HEK293 (cell line): ENCODE results near the gene CBY2.

Experiments
- CTCF ChIA-PET: fragments of 350-600 bp; formaldehyde crosslinking; extraction: SDS; loops from one replicate; lab custom pipeline; 2021; ENCODE audit warnings: antibody characterized with exemption; lab: Yijun Ruan, JAX
- POLR2A ChIA-PET: fragments of 300-600 bp; formaldehyde crosslinking; extraction: SDS; loops from one replicate; lab custom pipeline; 2020; ENCODE audit warnings: antibody characterized with exemption, inconsistent platforms; lab: Yijun Ruan, JAX
- H3K27ac ChIP-seq: fragments of 200-500 bp; sonication (Bioruptor generic); 2 replicates; pipeline ENCODE4 v1.5.1; 2014; ENCODE audit warnings: low read depth, low read length, control low read depth, inconsistent platforms; ENCODE audit errors: extremely low read depth
- H3K36me3 ChIP-seq, 2 experiments: fragments of 200-500 bp in 1 of 2; sonication (Bioruptor generic) in 1 of 2; 1 replicate in 1 of 2; 2 replicates in 1 of 2; pipeline ENCODE4 v1.5.1; 2014 to 2017; ENCODE audit warnings: inconsistent platforms in 2 of 2, low read length in 2 of 2; ENCODE audit not compliant: control insufficient read depth in 2 of 2, insufficient read depth in 1 of 2
- H3K4me1 ChIP-seq: fragments of 200-500 bp; sonication (Bioruptor generic); 2 replicates; pipeline ENCODE4 v1.5.1; 2014; ENCODE audit warnings: mild to moderate bottlenecking, low read length, inconsistent platforms; ENCODE audit not compliant: control insufficient read depth, insufficient read depth
- H3K4me3 ChIP-seq: 2 replicates; pipeline ENCODE4 v1.5.1; 2011; ENCODE audit warnings: low read depth, mild to moderate bottlenecking, control low read depth, low read length, moderate library complexity
- H3K9me3 ChIP-seq: fragments of 200-500 bp; sonication (Bioruptor generic); 2 replicates; pipeline ENCODE4 v1.5.1; 2014; ENCODE audit warnings: low read depth, low read length, inconsistent platforms; ENCODE audit not compliant: control insufficient read depth, insufficient read depth
- GLI2 ChIP-seq: fragments of 450-650 bp; formaldehyde crosslinking; IDR thresholded peaks from 2 replicates; pipeline ENCODE4; 2017; ENCODE audit warnings: missing biosample characterization, missing genetic modification characterization, low read depth, borderline replicate concordance
- HIC1 ChIP-seq: fragments of 450-650 bp; formaldehyde crosslinking; IDR thresholded peaks from 2 replicates; pipeline ENCODE4 v1.5.1; 2016; ENCODE audit warnings: missing biosample characterization, missing genetic modification characterization
- IKZF3 ChIP-seq: fragments of 450-650 bp; IDR thresholded peaks from 2 replicates; pipeline ENCODE4 v1.5.0; 2018; ENCODE audit warnings: missing biosample characterization, mild to moderate bottlenecking, missing genetic modification characterization, moderate library complexity
- KLF8 ChIP-seq: fragments of 450-650 bp; formaldehyde crosslinking; IDR thresholded peaks from 2 replicates; pipeline ENCODE4 v1.5.1; 2016; ENCODE audit warnings: missing biosample characterization, missing genetic modification characterization
- PRDM1 ChIP-seq: fragments of 450-650 bp; formaldehyde crosslinking; IDR thresholded peaks from 2 replicates; pipeline ENCODE4; 2016; ENCODE audit warnings: missing biosample characterization, missing genetic modification characterization
- SCRT2 ChIP-seq: fragments of 450-650 bp; formaldehyde crosslinking; IDR thresholded peaks from 2 replicates; pipeline ENCODE4 v1.5.1; 2016; ENCODE audit warnings: missing biosample characterization, missing genetic modification characterization
- ZBTB26 ChIP-seq: fragments of 450-650 bp; formaldehyde crosslinking; optimal IDR thresholded peaks from 2 replicates; pipeline ENCODE3; 2016; ENCODE audit warnings: missing biosample characterization, mild to moderate bottlenecking, missing genetic modification characterization
- ZNF121 ChIP-seq: fragments of 450-650 bp; formaldehyde crosslinking; IDR thresholded peaks from 2 replicates; pipeline ENCODE4 v1.5.1; 2016; ENCODE audit warnings: missing biosample characterization, missing genetic modification characterization
- ZNF132 ChIP-seq: fragments of 450-650 bp; formaldehyde crosslinking; IDR thresholded peaks from 2 replicates; pipeline ENCODE4 v1.5.1; 2017; ENCODE audit warnings: missing biosample characterization, missing genetic modification characterization, borderline replicate concordance
- ZNF16 ChIP-seq: fragments of 450-650 bp; formaldehyde crosslinking; IDR thresholded peaks from 2 replicates; pipeline ENCODE4 v1.5.1; 2016; ENCODE audit warnings: low read depth, missing biosample characterization, missing genetic modification characterization
- ZNF23 ChIP-seq: fragments of 450-650 bp; formaldehyde crosslinking; IDR thresholded peaks from 2 replicates; pipeline ENCODE4 v1.5.1; 2016; ENCODE audit warnings: missing biosample characterization, missing genetic modification characterization, borderline replicate concordance
- ZNF362 ChIP-seq: fragments of 450-650 bp; formaldehyde crosslinking; IDR thresholded peaks from 2 replicates; pipeline ENCODE4 v1.5.1; 2016; ENCODE audit warnings: missing biosample characterization, missing genetic modification characterization
- ZNF366 ChIP-seq: fragments of 450-650 bp; formaldehyde crosslinking; conservative IDR thresholded peaks from 2 replicates; pipeline ENCODE4 v1.5.1; 2016; ENCODE audit warnings: missing biosample characterization, missing genetic modification characterization
- ZNF394 ChIP-seq: fragments of 450-650 bp; formaldehyde crosslinking; IDR thresholded peaks from 2 replicates; pipeline ENCODE4 v1.5.1; 2016; ENCODE audit warnings: missing biosample characterization, missing genetic modification characterization, mild to moderate bottlenecking, moderate library complexity, borderline replicate concordance
- ZNF433 ChIP-seq: fragments of 450-650 bp; formaldehyde crosslinking; IDR thresholded peaks from 2 replicates; pipeline ENCODE4 v1.5.1; 2016; ENCODE audit warnings: missing biosample characterization, missing genetic modification characterization, low read depth
- ZNF514 ChIP-seq: fragments of 450-650 bp; formaldehyde crosslinking; IDR thresholded peaks from 2 replicates; pipeline ENCODE4 v1.5.1; 2016; ENCODE audit warnings: missing biosample characterization, missing genetic modification characterization
- ZNF549 ChIP-seq: fragments of 450-650 bp; IDR thresholded peaks from 2 replicates; pipeline ENCODE4 v1.5.1; 2018; ENCODE audit warnings: missing biosample characterization, missing genetic modification characterization, mild to moderate bottlenecking, inconsistent platforms, moderate library complexity
- ZNF585B ChIP-seq: fragments of 450-650 bp; formaldehyde crosslinking; IDR thresholded peaks from 2 replicates; pipeline ENCODE4 v1.5.1; 2016; ENCODE audit warnings: missing biosample characterization, missing genetic modification characterization
- ZNF629 ChIP-seq: fragments of 450-650 bp; formaldehyde crosslinking; IDR thresholded peaks from 2 replicates; pipeline ENCODE4 v1.5.1; 2017; ENCODE audit warnings: missing biosample characterization, missing genetic modification characterization
- ZNF785 ChIP-seq: fragments of 450-650 bp; formaldehyde crosslinking; IDR thresholded peaks from 2 replicates; pipeline ENCODE4 v1.5.1; 2016; ENCODE audit warnings: missing biosample characterization, missing genetic modification characterization
- ZNF837 ChIP-seq: fragments of 450-650 bp; formaldehyde crosslinking; IDR thresholded peaks from 2 replicates; pipeline ENCODE4 v1.5.1; 2016; ENCODE audit warnings: missing biosample characterization, missing genetic modification characterization
- TF ChIP-seq, protein P1 (sequence below): fragments of 450-650 bp; IDR thresholded peaks from 2 replicates; pipeline ENCODE4 v1.5.1; 2018; ENCODE audit warnings: missing biosample characterization, mild to moderate bottlenecking, missing genetic modification characterization
- TF ChIP-seq, protein P2 (sequence below): fragments of 450-650 bp; formaldehyde crosslinking; IDR thresholded peaks from 2 replicates; pipeline ENCODE4 v1.5.1; 2016; ENCODE audit warnings: missing biosample characterization, missing genetic modification characterization

Gene CBY2

GRCh38 chr13:45747071-45747470 is 45.0 kb downstream of the CBY2 start:
- ChIA-PET CTCF (no interaction called here), POLR2A (no interaction called here)
- no peaks in the 10 kb centered on the region for H3K36me3 ChIP-seq
- H3K4me1 ChIP-seq: peaks cover 10% of the 10 kb centered on the region
- H3K27ac ChIP-seq: no peak overlapping the region
- H3K4me3 ChIP-seq: no peak overlapping the region
- TF ChIP-seq ZBTB26 (tag by site-specific recombination) (peak; percentile 11), KLF8 (tag by site-specific recombination) (no peak)
- TF ChIP-seq, all 188 proteins: peak for 1
- no peaks in the 10 kb centered on the region for H3K9me3 ChIP-seq

DNA sequence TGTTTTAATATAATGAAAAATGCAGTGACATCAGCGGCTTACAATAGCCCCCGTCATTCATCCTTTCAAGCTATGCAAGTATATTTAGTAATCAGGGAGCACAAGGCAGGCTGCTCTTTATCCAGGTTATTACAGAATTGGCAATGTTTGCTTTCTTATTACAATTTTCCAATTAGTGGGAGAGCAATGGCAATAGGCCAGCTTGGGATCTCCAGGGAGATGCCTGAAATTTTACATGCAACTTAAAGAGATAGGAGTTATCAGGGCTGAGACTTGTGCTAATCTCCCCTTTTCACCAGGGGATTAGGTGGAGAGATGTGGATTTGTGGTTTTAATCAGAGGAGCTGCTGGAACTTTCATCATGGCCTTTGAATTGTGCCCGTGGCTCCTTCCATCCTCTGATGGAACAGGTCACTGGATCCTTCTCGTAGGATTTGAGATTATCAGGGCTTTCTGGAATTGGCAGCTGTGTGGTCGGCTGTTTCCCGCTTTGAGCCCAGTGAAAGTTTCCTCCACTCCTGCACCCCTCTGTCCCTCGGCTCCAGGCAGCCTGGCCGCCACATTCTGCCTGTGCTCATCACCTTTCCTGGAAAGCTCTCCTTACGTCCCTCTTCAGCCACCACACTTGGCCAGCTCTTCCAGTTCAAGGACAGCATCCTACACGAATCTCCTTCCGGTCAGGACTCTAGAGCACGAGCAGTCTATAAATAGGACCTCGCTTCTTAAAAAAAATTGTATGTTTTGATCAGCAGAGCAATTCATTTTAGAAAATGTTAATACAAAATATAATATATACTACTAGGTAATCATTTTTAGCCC is 47.0 kb downstream of the CBY2 start:
- H3K4me3 ChIP-seq: no peak overlapping the region
- H3K27ac ChIP-seq: no peak overlapping the region
- no peaks in the 10 kb centered on the region for H3K36me3 ChIP-seq
- no peaks in the 10 kb centered on the region for H3K9me3 ChIP-seq
- peaks cover 10% of the 10 kb centered on the region for H3K4me1 ChIP-seq
- CTCF ChIA-PET: no interaction called here
- POLR2A ChIA-PET: no interaction called here
- TF ChIP-seq ZNF629 (peak; percentile 64; the same call in 1 of the 2 replicates), ZNF16 (tag by site-specific recombination) (no peak), ZNF394 (tag by site-specific recombination) (no peak), ZNF433 (tag by site-specific recombination) (no peak), PRDM1 (no peak), ZNF132 (tag by site-specific recombination) (no peak), ZNF121 (tag by site-specific recombination) (no peak), ZNF23 (tag by site-specific recombination) (no peak), ZNF549 (tag by site-specific recombination) (no peak), IKZF3 (tag by site-specific recombination) (no peak), HIC1 (tag by site-specific recombination) (no peak), ZNF785 (no peak), ZNF362 (no peak), ZNF837 (tag by site-specific recombination) (no peak), ZNF514 (tag by site-specific recombination) (no peak), ZNF585B (tag by site-specific recombination) (no peak), GLI2 (tag by site-specific recombination) (0 out of 2 replicates have a peak, but pooled peaks have one; percentile 28), SCRT2 (tag by site-specific recombination) (no peak), ZNF366 (tag by site-specific recombination) (peak; percentile 28; the same call in 1 of the 2 replicates)
- TF ChIP-seq, protein P1, sequence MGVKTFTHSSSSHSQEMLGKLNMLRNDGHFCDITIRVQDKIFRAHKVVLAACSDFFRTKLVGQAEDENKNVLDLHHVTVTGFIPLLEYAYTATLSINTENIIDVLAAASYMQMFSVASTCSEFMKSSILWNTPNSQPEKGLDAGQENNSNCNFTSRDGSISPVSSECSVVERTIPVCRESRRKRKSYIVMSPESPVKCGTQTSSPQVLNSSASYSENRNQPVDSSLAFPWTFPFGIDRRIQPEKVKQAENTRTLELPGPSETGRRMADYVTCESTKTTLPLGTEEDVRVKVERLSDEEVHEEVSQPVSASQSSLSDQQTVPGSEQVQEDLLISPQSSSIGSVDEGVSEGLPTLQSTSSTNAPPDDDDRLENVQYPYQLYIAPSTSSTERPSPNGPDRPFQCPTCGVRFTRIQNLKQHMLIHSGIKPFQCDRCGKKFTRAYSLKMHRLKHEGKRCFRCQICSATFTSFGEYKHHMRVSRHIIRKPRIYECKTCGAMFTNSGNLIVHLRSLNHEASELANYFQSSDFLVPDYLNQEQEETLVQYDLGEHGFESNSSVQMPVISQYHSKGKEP (tag by site-specific recombination): peak; percentile 86
- TF ChIP-seq, protein P2, sequence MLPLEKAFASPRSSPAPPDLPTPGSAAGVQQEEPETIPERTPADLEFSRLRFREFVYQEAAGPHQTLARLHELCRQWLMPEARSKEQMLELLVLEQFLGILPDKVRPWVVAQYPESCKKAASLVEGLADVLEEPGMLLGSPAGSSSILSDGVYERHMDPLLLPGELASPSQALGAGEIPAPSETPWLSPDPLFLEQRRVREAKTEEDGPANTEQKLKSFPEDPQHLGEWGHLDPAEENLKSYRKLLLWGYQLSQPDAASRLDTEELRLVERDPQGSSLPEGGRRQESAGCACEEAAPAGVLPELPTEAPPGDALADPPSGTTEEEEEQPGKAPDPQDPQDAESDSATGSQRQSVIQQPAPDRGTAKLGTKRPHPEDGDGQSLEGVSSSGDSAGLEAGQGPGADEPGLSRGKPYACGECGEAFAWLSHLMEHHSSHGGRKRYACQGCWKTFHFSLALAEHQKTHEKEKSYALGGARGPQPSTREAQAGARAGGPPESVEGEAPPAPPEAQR (tag by site-specific recombination): no peak
